GM19372 (cell line): Measurements from ENCODE around the gene ARF3.

Experiments used
- ATAC-seq: cut with Tn5 transposase; IDR thresholded peaks from one replicate; pipeline ENCODE4 v1.9.1; 2021; ENCODE audit warnings: mild to moderate bottlenecking, low read depth, moderate library complexity; ENCODE audit not compliant: unreplicated experiment

ARF3 gene

DNA sequence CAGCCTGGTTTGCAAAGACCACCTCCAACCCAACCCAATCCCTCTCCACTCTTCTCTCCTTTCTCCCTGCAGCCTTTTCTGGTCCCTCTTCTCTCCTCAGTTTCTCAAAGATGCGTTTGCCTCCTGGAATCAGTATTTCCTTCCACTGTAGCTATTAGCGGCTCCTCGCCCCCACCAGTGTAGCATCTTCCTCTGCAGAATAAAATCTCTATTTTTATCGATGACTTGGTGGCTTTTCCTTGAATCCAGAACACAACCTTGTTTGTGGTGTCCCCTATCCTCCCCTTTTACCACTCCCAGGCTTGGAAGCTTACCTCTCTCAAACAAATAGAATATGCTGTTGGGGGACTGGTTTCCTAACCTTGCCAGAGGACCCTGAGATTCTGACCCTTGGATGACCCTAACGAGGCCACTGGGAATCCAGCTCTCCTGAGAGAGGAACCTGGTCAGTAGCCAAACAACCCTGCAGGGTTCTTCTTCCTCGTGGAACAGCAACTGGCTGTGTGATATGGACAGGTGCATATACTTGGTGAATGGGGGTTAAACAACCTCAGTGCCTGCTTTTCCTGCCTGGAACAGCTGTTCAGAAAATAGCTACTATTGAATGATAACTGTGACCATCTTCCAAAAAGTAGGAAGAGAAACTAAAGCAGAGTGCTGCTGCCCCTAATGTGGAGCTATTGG, 25.3 kb upstream of the ARF3 start:
- ATAC-seq, result no peak

DNA sequence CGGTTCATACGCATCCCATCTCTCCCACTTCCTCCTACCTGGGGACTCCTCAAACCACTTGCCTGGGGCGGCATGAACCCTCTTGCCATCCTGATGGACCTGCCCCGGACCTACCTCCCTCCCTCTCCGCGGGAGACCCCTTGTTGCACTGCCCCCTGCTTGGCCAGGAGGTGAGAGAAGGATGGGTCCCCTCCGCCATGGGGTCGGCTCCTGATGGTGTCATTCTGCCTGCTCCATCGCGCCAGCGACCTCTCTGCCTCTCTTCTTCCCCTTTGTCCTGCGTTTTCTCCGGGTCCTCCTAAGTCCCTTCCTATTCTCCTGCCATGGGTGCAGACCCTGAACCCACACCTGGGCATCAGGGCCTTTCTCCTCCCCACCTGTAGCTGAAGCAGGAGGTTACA, 24.5 kb upstream of the ARF3 start:
- no peak for ATAC-seq

- ATAC-seq, result no peak
These were observed 23.9 kb upstream of the ARF3 start for GRCh38 chr12:48980953-48981756.

DNA sequence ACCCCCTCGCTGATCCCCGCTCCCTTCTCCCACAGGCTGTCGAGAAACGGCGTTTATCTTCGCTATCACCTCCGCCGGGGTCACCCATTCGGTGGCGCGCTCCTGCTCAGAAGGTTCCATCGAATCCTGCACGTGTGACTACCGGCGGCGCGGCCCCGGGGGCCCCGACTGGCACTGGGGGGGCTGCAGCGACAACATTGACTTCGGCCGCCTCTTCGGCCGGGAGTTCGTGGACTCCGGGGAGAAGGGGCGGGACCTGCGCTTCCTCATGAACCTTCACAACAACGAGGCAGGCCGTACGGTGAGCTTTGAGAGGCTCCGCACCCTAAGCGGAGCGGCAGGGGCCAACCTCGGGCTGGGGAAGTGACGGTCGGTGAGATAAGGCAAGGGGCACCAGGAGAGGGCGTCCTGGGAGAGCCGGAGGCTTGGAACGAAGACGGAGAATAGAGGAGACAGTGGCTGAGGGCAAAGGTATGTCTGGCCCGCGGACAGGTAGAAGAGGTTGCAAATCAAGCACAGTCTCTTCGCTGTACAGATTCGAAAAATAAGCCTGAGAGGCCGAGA, 23.2 kb upstream of the ARF3 start:
- ATAC-seq, result no peak

GRCh38 chr12:48979602-48980388, 22.5 kb upstream of the ARF3 start:
- no peak for ATAC-seq

- no peak for ATAC-seq
These were observed 21.7 kb upstream of the ARF3 start for GRCh38 chr12:48978741-48979601.

DNA sequence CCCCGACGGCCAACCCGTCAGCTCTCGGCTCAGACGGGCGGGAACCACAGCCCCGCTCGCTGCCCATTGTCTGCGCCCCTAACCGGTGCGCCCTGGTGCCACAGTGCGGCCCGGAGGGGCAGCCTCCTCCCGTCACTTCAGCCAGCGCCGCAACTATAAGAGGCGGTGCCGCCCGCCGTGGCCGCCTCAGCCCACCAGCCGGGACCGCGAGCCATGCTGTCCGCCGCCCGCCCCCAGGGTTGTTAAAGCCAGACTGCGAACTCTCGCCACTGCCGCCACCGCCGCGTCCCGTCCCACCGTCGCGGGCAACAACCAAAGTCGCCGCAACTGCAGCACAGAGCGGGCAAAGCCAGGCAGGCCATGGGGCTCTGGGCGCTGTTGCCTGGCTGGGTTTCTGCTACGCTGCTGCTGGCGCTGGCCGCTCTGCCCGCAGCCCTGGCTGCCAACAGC, 21.0 kb upstream of the ARF3 start, which contains the start of gene WNT1:
Gene WNT1, plus strand, starts transcription at position 32 of the 450 bp plus-strand sequence. Its CDS starts 329 bp downstream, at position 361.
- peak; percentile 20 for ATAC-seq

- ATAC-seq, result peak; percentile 54
These were observed 20.3 kb upstream of the ARF3 start for GRCh38 chr12:48977290-48978281.

DNA sequence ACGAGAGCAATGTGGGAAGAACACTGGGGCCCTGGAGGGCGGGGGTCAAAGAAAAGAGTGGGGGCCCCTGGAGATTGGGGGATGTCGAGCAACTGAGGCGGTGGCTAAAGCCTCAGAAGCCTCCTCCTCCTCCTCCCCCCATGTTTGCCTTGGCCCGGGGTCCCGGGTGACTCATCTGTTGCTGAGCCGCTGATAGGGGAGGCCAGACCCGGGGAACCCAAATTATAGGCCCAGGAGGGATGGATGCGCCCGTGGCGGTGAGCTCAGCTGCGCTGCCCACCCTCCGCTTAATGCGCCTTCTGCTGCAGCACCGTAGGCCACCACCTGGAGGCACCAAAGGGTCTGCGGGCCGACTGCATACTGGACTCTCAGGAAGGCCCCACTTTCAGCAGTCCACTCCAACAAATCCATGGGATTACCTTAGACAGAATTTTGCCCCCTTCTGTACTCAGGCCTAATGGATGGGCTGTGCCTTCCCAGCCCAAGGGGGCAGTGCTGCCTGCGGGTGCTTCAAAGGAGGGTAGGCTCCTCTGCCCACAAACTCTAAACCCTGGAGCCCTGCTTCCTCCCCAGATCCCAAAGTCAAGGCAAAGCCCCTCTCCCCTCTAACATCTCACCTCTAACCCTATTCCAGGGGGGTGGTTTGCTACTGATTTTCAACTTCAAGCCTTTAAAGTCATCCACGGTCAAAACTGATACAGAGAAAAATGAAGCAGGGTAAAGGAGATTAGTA, 16.8 kb upstream of the ARF3 start:
- ATAC-seq, result no peak

DNA sequence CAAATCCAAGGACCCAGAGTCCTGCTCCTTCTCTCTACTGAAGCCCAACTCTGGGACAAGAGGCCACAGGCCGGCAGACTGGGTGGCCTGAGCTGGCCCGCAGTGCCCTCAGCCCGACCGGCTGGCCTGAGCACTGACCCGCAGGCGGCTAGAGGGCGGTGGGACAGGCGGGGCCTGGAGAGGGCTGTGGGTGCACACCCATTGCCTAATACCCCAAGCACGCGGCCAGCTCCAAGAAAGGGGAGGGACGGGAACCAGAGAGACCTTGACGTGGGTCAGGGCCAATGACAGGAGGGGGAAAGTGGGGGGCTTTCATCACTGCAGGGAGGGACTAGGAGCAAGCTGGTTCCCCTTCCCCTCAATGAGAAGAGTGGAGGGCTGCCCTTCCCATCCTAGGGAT, 16.2 kb upstream of the ARF3 start:
- ATAC-seq, result no peak

DNA sequence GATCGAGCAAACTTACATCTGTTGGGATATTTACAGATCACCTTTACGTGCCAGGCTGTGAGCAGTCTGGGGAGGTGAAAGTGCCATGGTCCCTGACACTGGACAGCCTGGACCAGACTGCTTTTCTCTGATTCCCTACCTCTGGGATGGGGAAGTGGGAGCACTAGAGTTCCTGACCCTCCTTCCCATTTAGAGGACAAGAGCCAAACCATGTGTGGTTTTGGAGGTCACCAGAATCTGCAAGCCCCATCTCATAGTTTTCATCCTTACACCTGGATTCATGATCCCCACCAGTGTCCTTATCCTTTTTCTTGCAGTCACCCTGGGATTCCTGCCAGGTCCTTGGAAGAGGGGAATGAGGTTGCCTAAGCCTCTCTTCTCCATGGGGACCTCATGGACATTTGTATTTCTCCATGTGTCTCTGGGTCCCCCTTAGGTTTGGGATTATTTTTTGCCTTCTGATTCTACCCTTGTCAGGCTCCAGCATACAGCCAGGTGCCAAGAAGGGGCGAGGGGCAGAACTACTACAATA, 15.7 kb upstream of the ARF3 start:
- no peak for ATAC-seq

DNA sequence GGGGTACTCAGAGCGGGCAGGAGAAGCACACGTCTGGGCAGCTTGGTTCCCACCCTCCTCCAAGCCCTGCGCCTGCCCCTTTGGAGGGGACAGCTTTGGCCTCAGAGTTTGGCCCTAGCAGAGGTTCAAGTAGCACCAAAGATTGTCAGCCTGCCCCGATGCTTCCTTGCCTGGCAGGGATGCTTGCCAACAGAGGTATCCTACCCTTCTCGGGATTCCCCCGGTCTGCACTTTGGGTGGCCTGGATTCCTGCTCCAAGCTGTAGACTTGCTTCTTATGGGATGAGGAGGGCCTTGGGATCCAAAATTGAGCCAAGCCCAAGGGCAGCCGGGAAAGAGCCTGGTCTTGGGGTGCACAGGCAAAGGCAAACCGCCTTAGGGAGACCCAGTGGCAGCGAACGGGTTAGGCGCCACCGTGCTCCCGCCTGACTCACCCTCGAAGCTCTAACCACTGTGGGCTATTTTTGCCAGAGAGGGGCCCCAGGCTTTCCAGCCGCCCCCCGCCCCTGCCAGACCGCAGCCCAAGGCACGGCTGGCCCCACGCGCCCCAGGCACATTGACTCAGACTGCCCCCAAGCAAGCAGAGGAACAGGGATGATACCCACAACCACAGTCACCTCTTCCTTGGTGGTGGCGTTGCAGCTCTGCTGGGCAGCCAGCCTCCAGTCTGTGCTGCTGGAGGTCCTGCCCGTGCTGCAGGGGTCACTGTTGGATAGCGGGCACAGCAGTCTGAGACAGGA, 15.1 kb upstream of the ARF3 start:
- no peak for ATAC-seq

DNA sequence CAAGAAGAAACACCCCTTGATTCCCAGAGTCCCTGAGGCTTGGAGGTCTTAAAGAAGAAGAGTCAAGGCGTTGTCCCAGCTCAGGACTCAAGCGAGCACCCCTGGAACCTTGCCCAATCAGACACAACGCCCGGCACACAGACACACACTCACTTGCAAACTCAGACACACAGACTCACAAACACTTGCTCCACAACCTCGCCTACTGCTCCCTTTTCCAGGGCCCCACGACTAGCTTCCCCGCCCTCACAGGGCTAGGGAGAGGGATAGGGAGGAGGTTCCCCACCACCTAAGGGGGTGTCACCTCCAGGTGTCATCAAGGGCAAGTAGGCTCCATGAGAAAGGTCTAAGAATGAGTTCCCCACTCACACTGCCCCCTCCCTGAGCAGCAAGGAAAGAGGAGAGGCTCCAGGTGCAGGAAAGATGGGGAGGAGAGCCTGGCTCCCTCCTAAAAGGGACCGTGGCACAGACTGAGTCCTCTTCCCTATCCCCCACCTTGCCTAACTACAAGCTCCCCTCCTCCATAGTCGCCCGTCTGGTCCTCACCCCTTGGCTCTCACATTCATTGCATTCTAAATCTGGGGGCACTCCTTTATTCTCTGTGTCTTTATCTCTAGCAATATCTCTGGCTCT, 13.5 kb upstream of the ARF3 start:
- no peak for ATAC-seq

DNA sequence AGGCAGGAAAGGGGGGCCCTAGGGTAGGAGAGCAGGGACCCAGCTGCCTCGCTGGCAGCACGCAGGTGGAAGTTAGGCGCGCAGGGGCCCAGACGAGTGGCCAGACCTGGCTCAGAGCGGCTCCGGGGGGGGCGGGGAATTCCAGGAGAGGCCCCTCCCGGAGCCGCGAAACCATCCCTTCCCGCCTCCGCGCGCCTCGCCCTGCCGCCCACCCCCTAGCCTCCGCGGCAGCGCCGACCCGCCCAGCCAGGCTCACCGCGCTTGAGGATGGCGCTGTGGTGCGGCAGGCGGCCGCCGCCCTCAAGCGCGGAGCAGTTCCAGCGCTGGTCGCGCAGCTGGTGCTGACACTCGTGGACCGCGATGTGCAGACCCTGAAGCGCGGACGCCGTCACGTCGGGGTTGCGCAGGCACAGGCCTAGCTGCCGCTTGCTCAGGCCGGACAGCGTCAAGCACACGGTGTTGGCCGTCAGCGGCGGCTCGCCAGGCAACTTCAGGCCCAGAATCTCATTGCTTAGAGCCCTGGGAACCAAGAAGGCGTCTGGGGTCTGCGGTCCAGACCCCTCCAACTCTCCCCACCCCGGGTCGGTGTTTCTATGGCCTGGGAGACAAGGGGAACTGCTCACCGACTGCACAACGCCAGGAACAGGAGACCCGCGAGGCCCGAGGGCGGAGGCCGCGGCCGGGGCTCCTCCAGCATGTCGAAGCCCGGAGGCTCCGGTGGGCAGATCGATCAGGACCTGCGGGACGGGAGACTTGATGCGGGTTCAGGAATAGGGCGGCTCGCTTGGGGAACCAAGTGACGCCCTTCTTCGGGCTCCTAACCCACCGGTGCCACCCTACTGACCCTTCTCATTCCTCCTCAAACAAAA, 12.8 kb upstream of the ARF3 start:
- no peak for ATAC-seq

- no peak for ATAC-seq
These were observed 12.0 kb upstream of the ARF3 start for GRCh38 chr12:48969160-48969771.
